Measurements from ENCODE around the gene LRRC8C. TPM values are rescaled to one million over a fixed set of nuclear protein-coding genes. Genes with fewer than 3 reads are reported as not detected.

LRRC8C gene
- total and polyA plus RNA-seq, 2 of the 8 experiments (the other 6 are each of a cell fraction or from before 2014, with no cell fraction given), result 1.1 to 2.1 TPM

DNA sequence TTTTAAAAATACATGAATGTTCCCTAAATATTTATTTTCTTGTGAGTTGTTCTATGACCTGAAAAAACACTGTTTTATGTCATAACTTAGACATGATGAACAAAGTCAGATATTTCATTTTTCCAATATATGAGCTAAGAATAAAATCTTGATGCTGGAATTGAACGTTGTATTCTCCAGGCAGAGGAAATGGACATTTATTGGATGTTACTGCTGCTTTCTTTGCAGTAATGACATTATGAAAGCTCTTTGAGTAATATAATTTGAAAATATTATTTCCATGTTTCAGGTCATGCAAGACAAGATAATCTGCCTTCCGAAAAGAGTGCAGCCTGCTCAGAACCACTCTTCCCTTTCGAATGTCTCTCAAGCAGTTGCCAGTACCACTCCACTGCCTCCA, 79.5 kb downstream of the LRRC8C start:
- H3K36me3 ChIP-seq (ENCODE audit: control insufficient read depth in 2 of 4, insufficient read depth in 4 of 4, low read length in 3 of 4), result no peaks in the 10 kb centered on the region
- no peak overlapping the region for H3K56ac ChIP-seq (replicated peaks; ENCODE audit: insufficient read length, low read depth, low read length)
- H3K4ac ChIP-seq (replicated peaks; ENCODE audit: insufficient read length, low read depth, low read length), result no peak overlapping the region
- H2AFZ ChIP-seq (ENCODE audit: low read length), result no peak overlapping the region
- H2BK15ac ChIP-seq (ENCODE audit: low read length), result no peak overlapping the region
- WGBS, 2 experiments (ENCODE audit: extremely low coverage in 1 of 2, insufficient coverage in 1 of 2, insufficient read length in 1 of 2, insufficient replicate concordance in 2 of 2, low coverage in 1 of 2, low lambda C conversion rate in 2 of 2, missing lambda C conversion rate in 1 of 2), result 93% methylated on average over 3 of the region's 3 CpGs; no CpG with 5 or more reads in 1 of the 2 experiments
- no peak overlapping the region for H2BK20ac ChIP-seq (ENCODE audit: low read length)
- H4K91ac ChIP-seq (replicated peaks; ENCODE audit: insufficient read length, low read length), result no peak overlapping the region
- no peaks in the 10 kb centered on the region for H3K27me3 ChIP-seq (replicated peaks in 1 of 4; ENCODE audit: control insufficient read depth in 3 of 4, extremely low read depth in 1 of 4, insufficient read depth in 3 of 4, low read length in 3 of 4)
- no peak overlapping the region for H3K18ac ChIP-seq (ENCODE audit: extremely low read depth, low read length)
- H3K27ac ChIP-seq (ENCODE audit: low read depth, low read length), result no peak overlapping the region
- peaks cover 0 to 6% (median 0%) of the 10 kb centered on the region in 4 experiments; a peak in 2 of 7 replicates for H3K4me1 ChIP-seq (replicated peaks in 1 of 4; ENCODE audit: control insufficient read depth in 3 of 4, insufficient read depth in 4 of 4, low read length in 3 of 4)
- H4K5ac ChIP-seq (ENCODE audit: insufficient read length, low read depth, low read length), result no peak overlapping the region
- no peak overlapping the region for H3K23ac ChIP-seq (ENCODE audit: insufficient read length)
- no peak overlapping the region for H2AK5ac ChIP-seq (ENCODE audit: low read depth, low read length)
- no peaks in the 10 kb centered on the region for H3K79me1 ChIP-seq (ENCODE audit: low read depth, low read length)
- no peak overlapping the region for H3K9ac ChIP-seq (replicated peaks in 1 of 4; ENCODE audit: extremely low read depth in 1 of 4, low read depth in 3 of 4, low read length in 3 of 4)
- no peaks in the 10 kb centered on the region for H3K79me2 ChIP-seq (ENCODE audit: control insufficient read depth in 1 of 2, insufficient read depth in 2 of 2, low read length in 2 of 2)
- TF ChIP-seq CHD1 (IDR thresholded peaks at IDR 0.05; ENCODE audit: low read depth, low read length) (no peak), TCF12 (IDR thresholded peaks at IDR 0.05; ENCODE audit: low read depth, low read length) (no peak), CTBP2 (IDR thresholded peaks at IDR 0.05; ENCODE audit: borderline replicate concordance, insufficient read depth, insufficient read length, low read length) (no peak), KDM1A (IDR thresholded peaks at IDR 0.05; ENCODE audit: borderline replicate concordance, low read length) (no peak), FOSL1 (IDR thresholded peaks at IDR 0.05; ENCODE audit: insufficient read depth, low read depth, low read length) (no peak), EGR1 (IDR thresholded peaks at IDR 0.05; ENCODE audit: borderline replicate concordance, low read depth, low read length) (no peak), JUND (IDR thresholded peaks at IDR 0.05; ENCODE audit: low read length) (no peak), KDM4A (IDR thresholded peaks at IDR 0.05; ENCODE audit: low read depth, low read length, severe bottlenecking) (no peak), TEAD4 (IDR thresholded peaks at IDR 0.05; ENCODE audit: low read depth, low read length) (no peak)
- TF ChIP-seq, protein P1, sequence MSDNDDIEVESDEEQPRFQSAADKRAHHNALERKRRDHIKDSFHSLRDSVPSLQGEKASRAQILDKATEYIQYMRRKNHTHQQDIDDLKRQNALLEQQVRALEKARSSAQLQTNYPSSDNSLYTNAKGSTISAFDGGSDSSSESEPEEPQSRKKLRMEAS (IDR thresholded peaks at IDR 0.05), result no peak
- no peaks in the 10 kb centered on the region for H3K9me3 ChIP-seq (ENCODE audit: insufficient read depth in 2 of 2, low read depth in 1 of 2, low read length in 1 of 2)
- no peak overlapping the region for H3K4me2 ChIP-seq (ENCODE audit: insufficient read depth in 1 of 2, low read depth in 2 of 2, low read length in 2 of 2)
- H2BK120ac ChIP-seq (replicated peaks; ENCODE audit: low read depth, low read length), result no peak overlapping the region
- no peak overlapping the region for H4K8ac ChIP-seq (ENCODE audit: extremely low read depth, insufficient read depth, low read length)
- H2BK12ac ChIP-seq (ENCODE audit: low read depth, low read length), result no peak overlapping the region
- POLR2A ChIA-PET (ENCODE audit: partially characterized antibody), result no interaction called here
- H3K4me3 ChIP-seq (ENCODE audit: extremely low read depth in 1 of 4, insufficient read depth in 2 of 4, low read depth in 3 of 4, low read length in 4 of 4), result no peak overlapping the region
- DNase-seq (ENCODE audit: low read depth in 1 of 2, low spot score in 2 of 2) (no peak), FAIRE-seq (no peak)
- H4K20me1 ChIP-seq (replicated peaks in 1 of 2; ENCODE audit: control insufficient read depth in 1 of 2, insufficient read depth in 2 of 2, low read length in 2 of 2), result no peaks in the 10 kb centered on the region
- H3K23me2 ChIP-seq (ENCODE audit: low read depth, low read length), result no peaks in the 10 kb centered on the region
- H2BK5ac ChIP-seq (ENCODE audit: low read depth, low read length), result no peak overlapping the region
- H3K14ac ChIP-seq (ENCODE audit: insufficient read length), result no peak overlapping the region
- CTCF ChIA-PET (ENCODE audit: partially characterized antibody), result interaction anchor here (1.1 to 3.2 kb wide), 2 partner anchors 32 to 51 kb away, joined by 4 to 11 read pairs; no protein-coding TSS in a partner anchor

Measured in H1 (cell line).